K562 (cell line): ENCODE data around the gene TAOK2. TPM values are rescaled to one million over a fixed set of nuclear protein-coding genes. Genes with fewer than 3 reads are reported as not detected.

Experiments
- ARID3B ChIP-seq: fragments of 250-450 bp; sonication (Bioruptor Pico); IDR thresholded peaks from 2 replicates; pipeline ENCODE4 v1.4.0; 2020; ENCODE audit warnings: borderline replicate concordance
- ATF6 ChIP-seq: sonication (generic); formaldehyde crosslinking; IDR thresholded peaks from 2 replicates; pipeline ENCODE4 v1.4.0; 2020; ENCODE audit warnings: mild to moderate bottlenecking, missing genetic modification reagents
- CREB1 ChIP-seq, 2 experiments: sonication (generic) in 1 of 2; formaldehyde crosslinking in 1 of 2; IDR thresholded peaks; 2 replicates each; pipeline versions ENCODE4 v1.6.1 to v1.8.0; 2012 to 2022; ENCODE audit warnings: inconsistent platforms in 1 of 2, mild to moderate bottlenecking in 1 of 2, missing genetic modification reagents in 1 of 2, moderate library complexity in 1 of 2
- PBX2 ChIP-seq, 2 experiments: IDR thresholded peaks in 1 of 2; conservative IDR thresholded peaks in 1 of 2; 2 replicates each; pipeline ENCODE4 v1.6.1; 2016; ENCODE audit warnings: low read depth in 2 of 2, mild to moderate bottlenecking in 1 of 2, missing compliant biosample characterization in 1 of 2, missing genetic modification characterization in 1 of 2, moderate library complexity in 1 of 2
- RREB1 ChIP-seq: fragments of 250-450 bp; sonication (Bioruptor Pico); IDR thresholded peaks from 2 replicates; pipeline ENCODE4 v1.4.0; 2020
- TEAD1 ChIP-seq, 2 experiments: fragments of 450-650 bp in 1 of 2; sonication (generic) in 1 of 2; formaldehyde crosslinking; IDR thresholded peaks; 2 replicates each; pipeline versions ENCODE4 v1.4.0 to v1.8.0; 2020 to 2022; ENCODE audit warnings: mild to moderate bottlenecking in 2 of 2, missing genetic modification reagents in 1 of 2
- ZBTB33 ChIP-seq: sonication (generic); formaldehyde crosslinking; IDR thresholded peaks from 2 replicates; pipeline ENCODE4 v1.8.1; 2023; ENCODE audit warnings: mild to moderate bottlenecking, missing genetic modification reagents
- ZKSCAN3 ChIP-seq: fragments of 250-450 bp; sonication (Bioruptor Pico); IDR thresholded peaks from 2 replicates; pipeline ENCODE4 v1.4.0; 2020
- ZNF263 ChIP-seq: sonication (generic); formaldehyde crosslinking; IDR thresholded peaks from 2 replicates; pipeline ENCODE4 v1.8.0; 2022; ENCODE audit warnings: mild to moderate bottlenecking, missing genetic modification reagents, borderline replicate concordance
- polyA plus RNA-seq, 8 experiments: library from polyadenylated mRNA; depleted of rRNA in 4 of 8; stranded (reverse) in 5 of 8; unstranded in 3 of 8; fragments of >200 nt; fragmentation: Nextera tagmentation in 2 of 8; fragmentation: Illumina TruSeq in 1 of 8; extraction: Ambion mirVana in 2 of 8; extraction: Trizol in 1 of 8; gene quantifications; 2 replicates each; pipeline versions ENCODE4 v1.2.1 to v1.2.3, GENCODE V29; 2011 to 2014; ENCODE audit warnings: inconsistent platforms in 1 of 8, missing spikeins in 1 of 8
- total RNA-seq, 7 experiments: library from RNA; depleted of rRNA in 6 of 7; stranded (reverse); fragments of >200 nt in 6 of 7; fragmentation: Illumina TruSeq in 2 of 7; extraction: Trizol in 2 of 7; gene quantifications; 2 replicates each; pipeline versions ENCODE4 v1.2.1 to v1.2.3, GENCODE V29; 2011 to 2021; ENCODE audit warnings: low replicate concordance in 1 of 7

Gene TAOK2
- total and polyA plus RNA-seq, 9 of the 15 experiments (the other 6 are each of a cell fraction or from before 2014, with no cell fraction given) = 0.10 to 41.8 (median 13.7) TPM

- TF ChIP-seq RREB1 (CRISPR knock-in tag) = no peak
- peak; percentile 98 for TF ChIP-seq CREB1 (IDR thresholded peaks at IDR 0.05)
- TF ChIP-seq CREB1 (CRISPR knock-in tag; IDR thresholded peaks at IDR 0.05) = peak; percentile 96
- TF ChIP-seq ZKSCAN3 (CRISPR knock-in tag) = no peak
- peak in 1 of 2 experiments; percentile 69; a peak in 1 of 4 replicates for TF ChIP-seq TEAD1 (CRISPR knock-in tag; IDR thresholded peaks at IDR 0.05)
- peak; percentile 17; the same call in 1 of the 2 replicates for TF ChIP-seq ZBTB33 (CRISPR knock-in tag)
- no peak for TF ChIP-seq PBX2 (CRISPR knock-in tag; IDR thresholded peaks at IDR 0.05; ENCODE audit: low read depth)
- no peak for TF ChIP-seq PBX2 (tag; conservative IDR thresholded peaks at IDR 0.05; ENCODE audit: low read depth)
- TF ChIP-seq ZNF263 = peak; percentile 60; the same call in 1 of the 2 replicates
- TF ChIP-seq ATF6 (CRISPR knock-in tag) = no peak
- no peak for TF ChIP-seq ARID3B (CRISPR knock-in tag)
Observed at GRCh38 chr16:29995911-29996765, 22.5 kb downstream of the TAOK2 start, which contains the start of gene INO80E (continued).
